NCI-H2107 treated with DMSO at 0.1 percent for 48 hours (cell line): ENCODE results near the gene SNX22.
"Not testable (repeated sequence)": the region's sequence is repeated elsewhere in the genome, so short reads cannot be mapped to it uniquely, and the experiment has no call there.

ENCODE experiments used
- DNase-seq: peaks from one replicate; lab custom pipeline; 2025; ENCODE audit not compliant: unreplicated experiment; lab: John Stamatoyannopoulos, UW

SNX22 gene

DNA sequence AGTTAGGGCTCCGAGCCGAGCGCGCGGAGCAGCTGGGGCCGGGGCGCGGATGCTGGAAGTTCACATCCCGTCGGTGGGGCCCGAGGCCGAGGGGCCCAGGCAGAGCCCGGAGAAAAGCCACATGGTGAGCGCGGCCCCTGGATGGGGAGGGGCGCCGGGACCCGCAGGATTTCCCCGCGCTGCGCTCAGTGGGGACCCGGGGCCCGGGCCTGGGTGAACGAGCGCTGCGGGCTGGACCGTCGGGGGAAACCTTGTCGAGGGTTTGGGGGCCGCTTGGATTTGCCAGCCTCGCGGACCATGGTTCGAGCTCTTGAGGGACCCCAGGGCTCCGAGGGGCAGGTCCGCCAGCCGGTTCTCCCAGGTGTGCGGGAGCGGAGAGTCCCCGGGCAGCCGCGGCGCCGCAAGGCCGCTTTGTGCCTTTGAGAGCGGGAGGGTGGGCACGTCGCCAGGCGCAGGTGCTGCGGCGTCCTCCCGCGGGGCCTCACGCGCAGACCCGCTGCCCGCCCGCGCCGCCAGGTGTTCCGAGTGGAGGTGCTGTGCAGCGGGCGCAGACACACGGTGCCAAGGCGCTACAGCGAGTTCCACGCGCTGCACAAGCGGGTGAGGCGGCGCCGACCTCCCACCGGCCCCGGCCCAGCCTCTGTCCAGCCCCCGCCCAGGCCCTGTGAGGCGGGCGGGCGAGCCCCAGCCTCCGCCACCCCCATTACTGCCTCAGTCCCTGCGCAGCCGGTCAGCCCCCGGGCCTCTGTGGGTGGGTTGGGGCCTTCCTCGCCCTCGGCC lies at the start of gene SNX22:
Gene SNX22, plus strand, starts transcription at position 5 of the 780 bp plus-strand sequence. Its CDS starts 45 bp downstream, at position 50.
- DNase-seq = no peak

DNA sequence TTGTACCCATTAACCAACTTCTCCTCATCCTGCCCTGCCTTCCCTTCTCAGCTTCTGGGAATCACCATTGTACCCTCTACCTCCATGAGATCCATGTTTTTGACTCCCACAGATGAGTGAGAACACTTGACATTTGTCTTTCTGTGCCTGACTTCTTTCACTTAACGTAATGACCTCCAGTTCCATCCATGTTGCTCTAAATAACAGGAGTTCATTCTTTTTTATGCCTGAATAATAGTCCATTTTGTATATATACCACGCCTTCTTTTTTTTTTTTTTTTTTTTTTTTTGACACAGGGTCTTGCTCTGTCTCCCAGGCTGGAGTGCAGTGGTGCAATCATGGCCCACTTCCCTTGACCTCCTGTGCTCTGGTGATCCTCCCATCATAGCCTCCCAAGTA lies 49.0 kb upstream of the SNX22 start:
- no peak for DNase-seq

DNA sequence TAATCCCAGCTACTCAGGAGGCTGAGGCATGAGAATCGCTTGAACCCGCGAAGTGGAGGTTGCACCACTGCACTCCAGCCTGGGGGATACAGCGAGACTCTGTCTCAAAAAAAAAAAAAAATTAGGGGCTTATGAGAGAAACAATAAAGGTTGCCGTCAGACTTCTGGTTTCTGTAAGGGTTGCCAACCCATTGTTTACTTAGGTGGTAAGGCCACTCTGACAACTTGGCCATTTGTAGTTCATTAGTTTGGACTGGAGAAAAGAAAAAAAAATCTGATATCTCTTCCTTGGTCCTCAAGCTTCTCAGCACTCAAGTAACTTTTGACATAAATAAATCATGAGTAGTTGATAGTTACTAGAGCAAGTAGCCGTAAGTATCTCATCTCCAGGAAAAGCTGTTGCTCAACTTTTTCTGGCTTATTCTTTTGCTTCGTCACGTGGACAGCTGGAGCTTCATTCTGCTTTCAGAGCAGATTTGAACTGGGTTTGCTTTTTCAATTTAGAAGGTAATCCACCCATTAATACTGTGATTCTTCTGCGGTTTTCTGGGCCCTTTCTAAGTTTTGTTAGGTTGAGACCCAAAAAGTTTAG lies 46.3 kb upstream of the SNX22 start:
- DNase-seq = no peak

DNA sequence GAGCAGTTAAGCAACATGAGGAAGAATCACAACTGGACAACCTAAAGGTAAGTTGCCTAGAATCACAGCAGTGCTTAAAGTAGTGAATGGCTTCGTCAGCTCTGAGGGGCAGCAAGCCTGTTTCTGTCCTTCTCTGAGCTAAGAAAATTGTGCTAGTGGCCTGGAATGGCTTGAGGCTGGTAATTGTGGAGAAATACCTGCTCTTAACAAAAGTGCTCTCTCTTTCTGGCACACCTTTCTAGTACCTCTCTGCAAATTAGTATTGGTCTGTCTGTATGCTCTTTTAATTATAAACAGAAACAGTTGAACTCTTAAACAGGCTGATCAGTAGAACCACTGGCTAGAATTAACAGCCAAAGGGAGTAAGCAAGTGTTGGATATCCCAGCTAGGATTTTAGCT lies 44.2 kb upstream of the SNX22 start:
- DNase-seq = no peak

DNA sequence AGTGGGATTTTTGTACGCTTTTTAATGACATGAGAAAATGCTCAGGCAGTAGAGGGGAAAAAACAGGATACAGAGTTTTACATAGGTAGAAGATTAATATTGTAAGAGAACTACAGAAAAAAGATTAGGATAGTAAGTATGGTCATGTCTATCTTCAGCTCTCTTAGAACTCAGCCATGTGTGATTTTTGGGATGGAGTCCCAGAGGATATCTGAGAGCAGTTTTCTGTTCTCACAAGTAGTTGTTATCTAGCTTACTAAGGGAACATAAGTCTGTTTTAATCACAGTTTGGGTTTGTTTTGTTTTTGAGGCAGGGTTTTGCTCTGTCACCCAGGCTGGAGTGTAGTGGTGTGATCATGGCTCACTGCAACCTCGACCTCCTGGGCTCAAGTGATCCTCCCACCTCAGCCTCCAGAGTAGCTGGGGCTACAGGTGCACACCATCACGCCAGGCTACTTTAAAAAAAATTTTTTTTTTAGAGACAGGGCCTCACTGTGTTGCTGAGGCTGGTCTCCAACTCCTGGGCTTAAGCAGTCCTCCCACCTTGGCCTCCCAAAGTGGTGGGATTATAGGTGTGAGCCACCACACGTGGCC lies 41.3 kb upstream of the SNX22 start:
- not testable (repeated sequence) for DNase-seq

DNA sequence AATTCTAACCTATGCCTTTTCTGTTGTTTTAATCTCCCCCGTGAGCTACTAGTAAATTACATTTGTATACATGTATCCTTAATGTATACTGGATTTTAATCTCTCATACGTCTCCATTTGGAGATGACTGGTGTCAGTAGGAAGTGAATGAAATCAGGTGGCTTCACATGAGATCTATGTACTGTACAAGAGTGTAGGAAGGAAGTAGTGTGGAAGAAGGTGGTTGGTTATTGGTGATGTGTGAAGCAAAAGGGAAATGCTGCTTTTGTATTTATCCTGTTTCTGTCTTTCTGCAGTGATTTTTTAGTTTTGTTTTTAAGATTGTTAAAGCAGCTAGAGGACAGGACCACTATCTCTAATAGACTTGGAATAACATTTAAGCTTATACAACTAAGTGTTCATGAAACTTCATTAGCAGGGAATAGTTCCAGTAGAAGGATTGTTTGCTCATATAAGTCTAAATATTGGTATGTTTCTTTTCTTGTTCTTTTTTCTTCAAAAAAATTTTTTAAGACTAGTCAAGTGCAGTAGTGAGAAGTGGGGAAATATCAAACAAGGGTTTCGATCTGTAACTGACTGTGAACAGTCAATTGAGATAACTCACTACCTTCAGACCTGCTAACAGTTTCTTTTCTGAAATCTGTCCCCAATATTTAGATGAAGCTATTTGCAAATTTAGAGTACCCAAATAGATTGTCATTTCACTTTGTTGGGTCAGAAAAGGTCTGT lies 40.4 kb upstream of the SNX22 start:
- no peak for DNase-seq

DNA sequence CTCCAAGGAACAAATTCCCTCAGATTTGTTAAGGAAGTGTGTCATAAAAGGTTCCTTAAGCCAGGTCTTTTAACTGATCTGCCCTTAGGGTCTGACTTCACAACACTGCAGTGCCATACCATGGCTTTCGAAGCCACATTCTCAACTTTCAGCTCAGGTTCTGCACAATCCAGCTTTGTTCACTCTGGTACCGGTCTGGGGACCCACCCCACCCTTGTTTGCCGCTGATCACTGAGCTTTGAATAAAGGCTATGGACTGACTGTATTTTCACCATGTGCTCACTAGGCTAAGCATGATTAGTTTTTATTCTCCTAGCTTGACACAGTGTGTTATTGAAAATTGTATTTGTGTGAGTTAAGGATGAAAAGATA lies 39.9 kb upstream of the SNX22 start:
- DNase-seq = no peak

DNA sequence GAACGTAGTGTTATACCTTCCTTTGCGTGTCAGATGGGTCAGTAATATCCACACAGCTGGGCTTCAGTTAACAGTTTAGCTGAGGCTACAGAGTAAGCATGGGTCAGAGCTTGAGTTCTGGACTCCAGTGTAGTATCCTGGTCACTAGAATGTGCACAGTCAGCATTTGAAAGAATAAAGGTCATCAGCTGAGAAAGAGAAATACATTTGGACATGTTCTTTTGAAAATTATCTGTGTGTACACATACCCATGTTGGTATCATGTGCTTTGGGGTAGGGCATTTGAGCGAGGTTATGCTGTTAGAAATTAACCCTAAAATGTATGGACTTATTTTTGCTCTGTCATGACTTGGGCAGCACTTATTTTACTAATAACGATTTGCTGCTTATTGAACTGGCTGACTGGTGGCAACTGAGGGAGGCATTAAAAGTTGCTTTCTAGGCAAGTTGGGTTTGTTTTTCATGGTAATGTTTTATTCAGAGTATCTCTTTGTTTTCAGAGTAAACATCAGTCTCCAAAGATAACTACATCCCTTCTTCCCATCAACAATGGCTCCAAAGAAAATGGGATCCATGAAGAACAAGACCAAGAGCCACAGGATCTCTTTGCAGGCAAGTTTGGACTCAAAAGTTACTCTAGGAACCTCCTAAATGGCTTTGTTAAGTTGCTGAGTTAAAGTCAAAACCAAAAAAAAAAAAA lies 39.3 kb upstream of the SNX22 start:
- DNase-seq = no peak

DNA sequence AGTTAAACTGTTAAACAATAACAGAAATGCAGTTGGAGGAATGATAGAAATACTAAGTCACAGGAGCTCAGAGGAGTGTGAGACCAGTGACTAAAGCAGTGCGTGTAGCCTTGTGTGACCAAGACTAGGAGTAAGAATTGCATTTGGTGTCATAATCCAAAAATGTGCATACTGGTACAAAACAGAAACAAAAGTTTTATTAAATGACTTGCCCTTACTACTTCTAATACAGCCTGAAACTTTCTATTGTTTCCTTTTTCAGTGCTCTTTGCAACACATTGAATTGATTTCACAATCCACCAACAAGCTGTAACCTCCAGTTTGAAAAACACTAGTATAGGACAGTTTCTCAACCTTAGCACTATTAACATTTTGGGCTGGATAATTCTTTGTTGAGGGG lies 38.6 kb upstream of the SNX22 start:
- DNase-seq = no peak

DNA sequence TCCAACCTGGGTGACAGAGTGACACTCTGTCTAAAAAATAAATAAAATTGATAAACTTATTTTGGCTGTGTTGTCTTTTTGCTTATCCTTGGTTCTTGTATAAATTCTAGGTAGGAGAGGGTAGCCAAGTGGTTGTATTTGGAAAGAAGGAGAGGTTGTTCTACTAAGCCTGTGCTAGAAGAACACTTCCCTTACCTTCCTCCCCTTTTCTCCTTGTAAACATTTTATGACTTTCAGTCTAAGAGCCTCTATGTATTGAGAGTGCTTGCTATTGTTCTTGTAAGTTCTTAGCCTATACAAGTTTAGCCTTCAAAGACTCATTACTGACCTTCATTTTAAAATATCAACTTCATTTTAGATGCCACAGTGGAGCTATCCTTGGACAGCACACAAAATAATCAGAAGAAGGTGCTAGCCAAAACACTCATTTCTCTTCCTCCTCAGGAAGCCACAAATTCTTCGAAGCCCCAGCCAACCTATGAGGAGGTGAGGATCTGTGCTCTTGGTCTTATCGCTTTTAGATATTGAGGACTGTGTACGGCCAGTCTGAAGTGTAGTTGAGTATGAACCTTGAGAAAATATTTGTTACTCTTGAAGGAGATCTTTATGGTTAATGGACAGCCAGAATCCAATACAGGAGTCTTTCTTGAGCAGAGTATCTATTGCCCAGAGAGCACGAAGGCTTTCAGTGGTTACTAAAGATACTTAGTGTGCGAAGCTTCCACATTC lies 33.6 kb upstream of the SNX22 start:
- DNase-seq = no peak

DNA sequence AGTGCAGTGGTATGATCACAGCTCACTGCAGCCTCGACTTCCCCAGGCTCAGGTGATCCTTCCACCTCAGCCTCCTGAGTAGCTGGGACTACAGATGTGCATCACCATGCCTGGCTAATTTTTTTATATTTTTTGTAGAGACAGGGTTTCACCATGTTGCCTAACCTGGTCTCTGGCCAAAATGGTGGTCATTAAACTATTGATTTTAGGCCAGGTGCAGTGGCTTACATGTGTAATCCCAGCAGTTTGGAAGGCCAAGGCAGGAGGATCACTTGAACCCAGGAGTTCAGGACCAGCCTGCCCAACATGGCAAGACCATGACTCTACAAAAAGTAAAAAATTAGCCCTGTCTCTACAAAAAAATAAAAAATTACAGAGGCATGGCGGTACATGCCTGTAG lies 31.2 kb upstream of the SNX22 start:
- not testable (repeated sequence) for DNase-seq

DNA sequence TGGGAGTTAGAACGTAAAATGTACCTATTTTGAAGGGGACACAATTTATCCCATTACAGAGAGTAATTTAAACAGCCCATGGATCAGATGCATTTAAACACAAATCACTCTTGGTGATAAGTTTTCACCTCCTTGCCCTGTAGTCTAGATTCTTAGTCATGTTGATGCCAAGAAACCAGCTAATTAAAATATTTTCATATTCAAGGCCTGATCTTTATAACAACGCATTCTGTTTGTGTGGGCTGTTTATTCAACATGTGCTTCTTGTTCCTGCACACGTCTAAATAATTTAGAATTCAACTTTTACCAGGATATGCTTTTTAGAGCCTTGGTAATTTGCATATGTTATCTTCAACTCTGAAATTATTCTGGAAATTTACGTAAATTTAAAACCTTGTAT lies 29.9 kb upstream of the SNX22 start:
- no peak for DNase-seq

DNA sequence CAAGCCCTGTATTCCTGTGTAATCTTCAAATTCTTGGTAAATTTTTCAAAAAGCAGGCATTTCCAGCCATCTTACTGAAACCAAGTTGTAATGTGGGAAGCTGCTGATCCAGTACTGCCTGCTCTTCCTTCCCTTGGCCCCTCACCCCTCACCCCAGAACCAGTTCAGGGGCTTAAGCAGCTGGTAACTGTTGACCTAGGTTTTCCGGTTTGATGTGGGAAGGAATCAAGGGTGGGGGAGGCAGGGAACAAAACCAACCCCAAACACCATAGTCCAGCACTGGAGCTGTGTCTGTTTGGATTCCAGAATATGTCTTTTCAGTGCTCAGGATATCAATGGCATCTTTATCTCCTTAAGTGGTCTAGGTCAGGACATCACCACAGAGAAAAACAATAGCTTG lies 29.1 kb upstream of the SNX22 start:
- no peak for DNase-seq

DNA sequence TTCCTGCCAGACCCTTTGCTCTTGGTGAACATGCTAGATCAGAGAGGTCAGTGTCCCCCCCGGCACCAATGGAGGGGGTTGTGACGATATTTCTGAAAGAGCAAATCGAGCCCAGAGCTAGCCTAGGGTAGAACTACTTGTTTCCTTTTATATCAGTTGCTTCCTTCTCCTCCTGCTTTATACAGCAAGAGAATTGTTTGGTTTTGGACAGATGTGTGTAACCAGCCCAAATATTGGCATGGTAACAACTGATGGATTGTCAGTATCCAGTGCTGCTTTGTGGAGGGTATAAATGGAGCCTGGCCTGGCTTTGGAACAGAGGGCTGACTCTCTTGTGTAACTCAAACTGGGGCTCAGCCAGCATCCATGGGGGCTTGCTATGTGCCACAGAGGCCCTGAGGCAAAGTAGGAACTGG lies 28.6 kb upstream of the SNX22 start:
- DNase-seq = no peak

DNA sequence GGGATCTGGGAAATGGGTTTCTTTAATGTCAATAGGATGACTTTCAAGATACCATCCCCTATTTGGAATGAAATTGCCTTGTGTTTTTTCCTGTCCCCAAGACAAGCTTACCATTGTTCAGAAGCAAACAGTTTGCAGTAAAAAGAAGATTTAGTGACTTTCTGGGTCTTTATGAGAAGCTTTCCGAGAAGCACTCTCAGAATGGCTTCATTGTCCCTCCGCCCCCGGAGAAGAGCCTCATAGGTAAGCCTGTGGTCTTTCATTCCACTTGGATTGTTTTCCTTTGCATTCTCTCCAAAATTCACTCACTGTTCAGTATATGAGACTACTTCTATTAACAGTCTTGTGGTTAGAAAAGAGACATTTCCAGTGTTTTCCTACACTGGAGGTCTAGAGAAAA lies 25.6 kb upstream of the SNX22 start:
- DNase-seq = no peak

DNA sequence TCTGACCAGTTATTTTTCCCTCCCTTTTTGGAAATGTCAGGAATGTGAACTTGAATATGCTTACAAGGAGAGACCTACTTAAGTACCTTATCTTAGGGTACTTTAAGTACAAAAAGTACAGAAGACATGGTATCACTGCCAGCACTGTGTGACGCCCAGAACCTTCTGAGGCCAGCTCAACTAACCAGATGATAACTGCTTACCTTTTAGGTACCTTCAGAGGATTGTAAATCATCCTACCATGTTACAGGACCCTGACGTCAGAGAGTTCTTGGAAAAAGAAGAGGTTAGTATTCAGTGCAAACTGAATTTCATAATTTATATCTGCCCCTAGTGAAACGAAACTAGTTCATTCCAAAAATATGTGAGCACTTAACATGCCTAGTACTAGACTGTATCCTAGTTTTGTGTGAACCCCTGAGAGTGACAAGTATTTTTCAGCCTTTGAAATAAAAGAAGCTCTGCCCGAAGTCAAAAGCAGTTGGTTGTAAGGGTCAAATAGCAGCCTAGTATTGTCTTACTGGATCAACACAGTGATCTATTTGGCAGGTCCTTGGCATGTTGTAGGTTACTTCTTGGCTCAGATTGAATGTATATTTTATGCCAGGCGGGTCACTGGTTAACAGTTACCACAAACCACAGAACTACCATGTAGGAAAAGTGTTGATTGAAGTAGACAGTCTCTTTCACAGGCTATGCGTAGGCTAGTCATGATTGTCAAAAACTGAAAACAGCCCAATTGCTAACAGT lies 23.8 kb upstream of the SNX22 start:
- DNase-seq = no peak

DNA sequence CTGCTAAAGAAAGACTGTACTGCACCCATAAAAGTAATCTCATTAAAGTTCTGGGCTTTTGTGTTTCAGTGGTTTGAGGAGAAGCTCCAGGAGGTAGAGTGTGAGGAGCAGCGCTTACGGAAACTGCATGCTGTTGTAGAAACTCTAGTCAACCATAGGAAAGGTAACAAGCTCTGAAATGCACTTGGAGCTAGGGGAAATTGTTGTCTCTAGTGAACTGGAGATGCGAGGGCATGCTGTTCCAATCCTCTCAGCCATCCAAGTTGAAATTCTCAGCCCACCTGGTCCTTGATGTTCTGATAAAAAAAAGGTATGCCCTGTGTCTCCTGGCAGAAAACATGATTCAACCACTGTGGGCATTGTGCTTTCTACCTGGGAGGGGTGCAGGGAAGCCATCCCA lies 21.4 kb upstream of the SNX22 start:
- no peak for DNase-seq

DNA sequence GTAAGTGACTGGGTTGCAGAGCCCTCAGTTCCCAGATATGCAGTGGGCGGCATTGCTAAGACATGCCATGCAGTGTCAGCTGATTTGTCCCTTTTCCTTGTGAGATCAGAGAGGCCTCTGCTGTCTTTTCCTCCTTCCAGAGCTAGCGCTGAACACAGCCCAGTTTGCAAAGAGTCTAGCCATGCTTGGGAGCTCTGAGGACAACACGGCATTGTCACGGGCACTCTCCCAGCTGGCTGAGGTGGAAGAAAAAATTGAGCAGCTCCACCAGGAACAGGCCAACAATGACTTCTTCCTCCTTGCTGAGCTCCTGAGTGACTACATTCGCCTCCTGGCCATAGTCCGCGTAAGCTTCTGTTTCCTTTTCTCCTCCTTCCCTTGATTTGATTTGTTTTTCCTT lies 20.0 kb upstream of the SNX22 start:
- no peak for DNase-seq

DNA sequence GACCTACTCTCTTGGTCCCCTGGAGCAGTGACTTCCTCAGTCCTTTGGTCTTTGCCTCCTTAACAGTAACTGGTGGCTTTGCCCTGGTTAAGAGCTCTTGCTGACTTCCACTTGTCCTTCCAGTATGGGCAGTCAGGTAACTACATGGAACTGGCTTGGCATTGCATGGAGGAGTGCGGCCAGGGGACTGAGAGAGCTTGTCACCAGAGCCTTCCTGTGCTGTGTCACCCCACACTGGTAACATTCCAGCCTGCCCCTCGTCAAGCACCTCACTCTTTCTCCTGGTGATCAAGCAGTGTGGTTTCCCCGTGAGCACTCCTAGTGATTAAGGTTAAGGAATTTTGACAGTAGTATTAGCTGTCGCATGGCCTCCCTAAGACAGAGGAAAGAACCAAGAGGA lies 19.3 kb upstream of the SNX22 start:
- no peak for DNase-seq
